ENCODE measurements around the gene CEACAM18. TPM values are rescaled to one million over a fixed set of nuclear protein-coding genes. Genes with fewer than 3 reads are reported as not detected.

Gene CEACAM18
- total RNA-seq, 2 donors from 2014 or later, result not detected

- no peak for TF ChIP-seq CTCF (IDR thresholded peaks at IDR 0.05)
- Histone ChIP-seq H3K4me3 (no peak overlapping the region), H3K27ac (no peak overlapping the region), H3K27me3 (replicated peaks; ENCODE audit: insufficient read depth) (no peaks in the 10 kb centered on the region), H3K9me3 (no peaks in the 10 kb centered on the region), H3K36me3 (no peaks in the 10 kb centered on the region), H3K4me1 (ENCODE audit: control insufficient read depth in 1 of 2, low read depth in 2 of 2) (no peaks in the 10 kb centered on the region)
- ATAC-seq (ENCODE audit: insufficient number of reproducible peaks, low FRiP score, low read depth) (no peak), DNase-seq (ENCODE audit: low spot score) (no peak)
Measured at GRCh38 chr19:51485960-51486660, 7.8 kb downstream of the CEACAM18 start.

DNA sequence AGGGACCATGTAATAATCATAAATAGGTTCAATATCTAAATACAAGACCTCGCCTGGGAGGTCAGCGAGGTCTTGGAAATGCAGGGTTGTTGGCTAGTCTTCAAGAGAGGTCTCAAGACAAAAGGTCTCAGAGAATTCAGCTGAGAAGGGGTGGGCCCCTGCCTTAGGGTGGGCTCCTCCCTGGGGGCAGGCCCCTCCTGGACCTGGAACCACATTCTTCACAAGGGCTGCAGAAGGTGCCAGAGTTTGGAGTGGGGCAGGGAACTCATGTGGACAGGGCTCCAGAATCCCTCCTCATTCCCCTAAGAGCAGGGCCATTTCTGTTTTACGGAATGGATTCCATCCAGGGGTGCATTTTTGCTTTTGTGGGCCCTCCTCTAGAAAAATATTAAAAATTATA, 10.2 kb downstream of the CEACAM18 start:
- Histone ChIP-seq H3K27ac (no peak overlapping the region), H3K36me3 (no peaks in the 10 kb centered on the region), H3K27me3 (replicated peaks; ENCODE audit: insufficient read depth) (no peaks in the 10 kb centered on the region), H3K9me3 (no peaks in the 10 kb centered on the region), H3K4me3 (no peak overlapping the region), H3K4me1 (ENCODE audit: control insufficient read depth in 1 of 2, low read depth in 2 of 2) (no peaks in the 10 kb centered on the region)
- DNase-seq (ENCODE audit: low spot score) (no peak), ATAC-seq (ENCODE audit: insufficient number of reproducible peaks, low FRiP score, low read depth) (no peak)
- no peak for TF ChIP-seq CTCF (IDR thresholded peaks at IDR 0.05)

- DNase-seq (ENCODE audit: low spot score) (no peak), ATAC-seq (ENCODE audit: insufficient number of reproducible peaks, low FRiP score, low read depth) (no peak)
- no peaks in the 10 kb centered on the region for H3K9me3 ChIP-seq
- TF ChIP-seq CTCF (IDR thresholded peaks at IDR 0.05), result no peak
- no peaks in the 10 kb centered on the region for H3K36me3 ChIP-seq
- no peaks in the 10 kb centered on the region for H3K27me3 ChIP-seq (replicated peaks; ENCODE audit: insufficient read depth)
- H3K4me3 ChIP-seq, result no peak overlapping the region
- H3K27ac ChIP-seq, result no peak overlapping the region
- H3K4me1 ChIP-seq (ENCODE audit: control insufficient read depth in 1 of 2, low read depth in 2 of 2), result no peaks in the 10 kb centered on the region
Measured at GRCh38 chr19:51489113-51489512, 10.8 kb downstream of the CEACAM18 start.

- Histone ChIP-seq H3K36me3 (no peaks in the 10 kb centered on the region), H3K4me1 (ENCODE audit: control insufficient read depth in 1 of 2, low read depth in 2 of 2) (no peaks in the 10 kb centered on the region), H3K27ac (no peak overlapping the region), H3K4me3 (no peak overlapping the region), H3K27me3 (replicated peaks; ENCODE audit: insufficient read depth) (no peaks in the 10 kb centered on the region), H3K9me3 (no peaks in the 10 kb centered on the region)
- no peak for DNase-seq (ENCODE audit: low spot score)
- ATAC-seq (ENCODE audit: insufficient number of reproducible peaks, low FRiP score, low read depth), result no peak
- TF ChIP-seq CTCF (IDR thresholded peaks at IDR 0.05), result no peak
Measured at GRCh38 chr19:51490676-51491075, 12.3 kb downstream of the CEACAM18 start.

DNA sequence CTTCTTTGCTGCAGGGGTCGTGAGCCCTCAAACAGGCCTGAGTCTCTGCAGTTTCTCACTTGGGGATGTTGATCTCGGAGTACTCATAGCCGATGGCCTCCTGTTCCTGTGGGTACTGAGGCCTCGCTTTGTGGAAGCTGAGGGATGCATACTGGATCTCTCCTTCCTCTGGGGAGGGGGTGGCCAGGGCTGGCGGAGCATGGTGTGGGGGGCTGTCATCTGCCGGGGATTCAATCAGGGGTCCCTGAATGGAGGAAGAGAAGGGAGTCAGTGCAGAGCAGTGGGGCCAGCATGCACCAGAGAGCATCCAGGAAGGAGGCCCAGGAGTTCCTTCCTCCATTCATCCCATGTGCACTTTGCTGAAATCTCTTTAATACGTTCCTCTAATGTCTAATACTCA, 13.2 kb downstream of the CEACAM18 start:
- no peak for TF ChIP-seq CTCF (IDR thresholded peaks at IDR 0.05)
- no peak for DNase-seq (ENCODE audit: low spot score)
- Histone ChIP-seq H3K9me3 (no peaks in the 10 kb centered on the region), H3K4me1 (ENCODE audit: control insufficient read depth in 1 of 2, low read depth in 2 of 2) (no peaks in the 10 kb centered on the region), H3K4me3 (no peak overlapping the region), H3K36me3 (no peaks in the 10 kb centered on the region), H3K27me3 (replicated peaks; ENCODE audit: insufficient read depth) (no peaks in the 10 kb centered on the region), H3K27ac (no peak overlapping the region)
- no peak for ATAC-seq (ENCODE audit: insufficient number of reproducible peaks, low FRiP score, low read depth)

Data from thoracic aorta (tissue), 2 donors.